GM12878 (cell line): ENCODE measurements around the gene GMNN. TPM values are rescaled to one million over a fixed set of nuclear protein-coding genes. Genes with fewer than 3 reads are reported as not detected.

Source experiments
- ATAC-seq: fragments of 200-7000 bp; cut with Tn5 transposase; 3 replicates; pipeline ENCODE4 v1.9.1; 2020; ENCODE audit warnings: mild to moderate bottlenecking, moderate library complexity
- BruUV-seq: library from RNA; stranded (reverse); fragments of 400-500 nt; replicated peaks from 2 replicates; lab custom pipeline; 2021; lab: Mats Ljungman, UMichigan
- CTCF ChIA-PET: fragments of 300-600 bp; sonication (Branson Sonifier 250); formaldehyde crosslinking; extraction: SDS; loops from one replicate; lab custom pipeline; 2021; ENCODE audit warnings: inconsistent platforms; lab: Yijun Ruan, JAX
- POLR2A ChIA-PET: fragments of 350-600 bp; formaldehyde crosslinking; extraction: SDS; loops from one replicate; lab custom pipeline; 2021; ENCODE audit warnings: inconsistent platforms; lab: Charles Lee
- RAD21 ChIA-PET: fragments of 300-600 bp; sonication (Branson Sonifier 250); formaldehyde crosslinking; loops from one replicate; lab custom pipeline; 2023; ENCODE audit warnings: antibody characterized with exemption; ENCODE audit not compliant: unreplicated experiment; lab: Charles Lee
- SMC1A ChIA-PET: fragments of 300-600 bp; sonication (Branson Sonifier 250); formaldehyde crosslinking; loops from one replicate; lab custom pipeline; 2023; ENCODE audit not compliant: unreplicated experiment, uncharacterized antibody; lab: Charles Lee
- DNase-seq: peaks from one replicate; pipeline ENCODE4 v3.0.0-alpha.2; 2011; ENCODE audit warnings: low read depth, low spot score
- FAIRE-seq: peaks from 3 replicates; lab custom pipeline; 2011; peaks lifted over from hg19 to GRCh38; lab: Jason Lieb, UNC
- H2AFZ ChIP-seq: 2 replicates; pipeline ENCODE4 v1.6.0; 2011; ENCODE audit warnings: low read depth, low read length, control low read depth; ENCODE audit not compliant: control insufficient read depth
- H3K27ac ChIP-seq: 2 replicates; pipeline ENCODE4 v1.5.1; 2011; ENCODE audit warnings: control low read depth; ENCODE audit not compliant: control insufficient read depth, insufficient read depth
- H3K27me3 ChIP-seq, 2 experiments: replicated peaks in 1 of 2; 2 replicates each; pipeline versions ENCODE4 v1.6.0 to v1.6.1; 2011; ENCODE audit warnings: low read length in 1 of 2; ENCODE audit not compliant: control insufficient read depth in 2 of 2, insufficient read depth in 2 of 2
- H3K36me3 ChIP-seq, 2 experiments: 2 replicates each; pipeline ENCODE4 v1.5.1; 2011; ENCODE audit warnings: low read length in 1 of 2; ENCODE audit not compliant: control insufficient read depth in 2 of 2, insufficient read depth in 2 of 2
- H3K4me1 ChIP-seq: 2 replicates; pipeline ENCODE4 v1.6.1; 2011; ENCODE audit warnings: mild to moderate bottlenecking, low read length, moderate library complexity, mixed read lengths; ENCODE audit not compliant: control insufficient read depth, insufficient read depth
- H3K4me2 ChIP-seq: 2 replicates; pipeline ENCODE4 v1.6.0; 2011; ENCODE audit warnings: control low read depth; ENCODE audit not compliant: control insufficient read depth, insufficient read depth
- H3K4me3 ChIP-seq: fragments of 200-600 bp; sonication (generic); 2 replicates; pipeline ENCODE4 v1.5.1; 2016
- H3K79me2 ChIP-seq: 2 replicates; pipeline ENCODE4 v1.6.0; 2011; ENCODE audit warnings: low read length; ENCODE audit not compliant: control insufficient read depth, insufficient read depth
- H3K9ac ChIP-seq: 2 replicates; pipeline ENCODE4 v1.8.0; 2011; ENCODE audit warnings: low read length, control low read depth, mixed read lengths; ENCODE audit not compliant: control insufficient read depth, insufficient read depth
- H3K9me3 ChIP-seq: replicated peaks from 3 replicates; pipeline ENCODE4 v1.5.1; 2011; ENCODE audit warnings: mild to moderate bottlenecking, low read length; ENCODE audit not compliant: control insufficient read depth, insufficient read depth
- H4K20me1 ChIP-seq: 2 replicates; pipeline ENCODE4 v1.6.0; 2011; ENCODE audit not compliant: control insufficient read depth, insufficient read depth
- CTCF ChIP-seq, 3 experiments: IDR thresholded peaks in 2 of 3; conservative IDR thresholded peaks in 1 of 3; 2 replicates each; pipeline ENCODE4 v1.5.1; 2011; ENCODE audit warnings: low read depth in 3 of 3, low read length in 3 of 3, mild to moderate bottlenecking in 3 of 3, control low read depth in 2 of 3, moderate library complexity in 2 of 3, inconsistent platforms in 1 of 3, mixed read lengths in 1 of 3; ENCODE audit not compliant: control insufficient read depth in 2 of 3, insufficient read depth in 1 of 3; ENCODE audit errors: extremely low read depth in 1 of 3
- HSF1 ChIP-seq: fragments of 150-350 bp; IDR thresholded peaks from 2 replicates; pipeline ENCODE4 v1.6.1; 2014; ENCODE audit warnings: mild to moderate bottlenecking, low read depth, low read length
- JUNB ChIP-seq: IDR thresholded peaks from 2 replicates; pipeline ENCODE4 v1.6.1; 2016; ENCODE audit warnings: antibody characterized with exemption, mild to moderate bottlenecking
- MAX ChIP-seq: IDR thresholded peaks from 2 replicates; pipeline ENCODE4 v1.6.1; 2012; ENCODE audit warnings: low read depth, low read length, improper control_type of control experiment
- NRF1 ChIP-seq: conservative IDR thresholded peaks from 2 replicates; pipeline ENCODE4 v1.6.1; 2011; ENCODE audit warnings: mild to moderate bottlenecking, low read depth, low read length, improper control_type of control experiment
- RELA ChIP-seq: fragments of 450-650 bp; IDR thresholded peaks from 2 replicates; pipeline ENCODE4 v1.8.0; 2014; ENCODE audit warnings: borderline replicate concordance; ENCODE audit not compliant: partially characterized antibody
- SUZ12 ChIP-seq: fragments of 200-600 bp; sonication (generic); IDR thresholded peaks from one replicate; pipeline ENCODE4 v1.6.1; 2018; ENCODE audit warnings: antibody characterized with exemption, mild to moderate bottlenecking; ENCODE audit not compliant: unreplicated experiment
- TARDBP ChIP-seq: IDR thresholded peaks from 2 replicates; pipeline ENCODE4 v1.6.1; 2016; ENCODE audit warnings: borderline replicate concordance
- WGBS: methylation state at CpG from one replicate; pipeline ENCODE4 v1.1.6; 2016; ENCODE audit warnings: low lambda C conversion rate; ENCODE audit not compliant: insufficient replicate concordance, insufficient coverage; ENCODE audit errors: missing lambda C conversion rate; 5-methylcytosine and 5-hydroxymethylcytosine counted together
- in situ Hi-C: fragments of 300-500 bp; cut with MboI; formaldehyde crosslinking; loops from 9 replicates; pipeline ENCODE4 v1.14.3; 2018; ENCODE audit warnings: mixed read lengths
- intact Hi-C: fragments of 100-400 bp; cut with micrococcal nuclease; formaldehyde crosslinking; loops from one replicate; pipeline ENCODE4 v1.14.2; 2022; ENCODE audit not compliant: unreplicated experiment
- polyA plus RNA-seq, 11 experiments: library from polyadenylated mRNA; depleted of rRNA in 4 of 11; unstranded in 6 of 11; stranded (reverse) in 5 of 11; fragments of >200 nt; fragmentation: Nextera tagmentation in 4 of 11; fragmentation: Illumina TruSeq in 1 of 11; extraction: Ambion mirVana in 4 of 11; extraction: Trizol in 1 of 11; gene quantifications; 1 replicate in 1 of 11; 2 replicates in 10 of 11; pipeline versions ENCODE4 v1.2.1 to v1.2.3, GENCODE V29; 2011 to 2016; ENCODE audit warnings: inconsistent platforms in 2 of 11, missing spikeins in 2 of 11, low read depth in 1 of 11
- total RNA-seq, 4 experiments: library from RNA; depleted of rRNA in 3 of 4; stranded (reverse); fragments of >200 nt in 3 of 4; fragmentation: Illumina TruSeq in 1 of 4; extraction: Trizol in 1 of 4; gene quantifications; 2 replicates each; pipeline versions ENCODE4 v1.2.1 to v1.2.3, GENCODE V29; 2013 to 2021

The GMNN gene
- total and polyA plus RNA-seq, 10 of the 15 experiments (the other 5 are each of a cell fraction or from before 2014, with no cell fraction given) = 51.9 to 153 (median 105) TPM

- Histone ChIP-seq H3K4me2 (no peak overlapping the region), H3K9ac (no peak overlapping the region), H4K20me1 (no peaks in the 10 kb centered on the region), H3K4me1 (no peaks in the 10 kb centered on the region), H2AFZ (no peak overlapping the region), H3K36me3 (no peaks in the 10 kb centered on the region), H3K27ac (no peak overlapping the region), H3K4me3 (no peak overlapping the region), H3K27me3 (no peaks in the 10 kb centered on the region), H3K9me3 (peaks cover 2% of the 10 kb centered on the region; the same call in 1 of the 3 replicates), H3K79me2 (no peaks in the 10 kb centered on the region)
- no TSS peak for BruUV-seq
- ChIA-PET RAD21 (interaction anchor here (0.6 to 1.9 kb wide), 2 partner anchors 16 to 17 kb away, joined by 3 to 4 read pairs; no protein-coding TSS in a partner anchor), SMC1A (interaction anchor here (1.1 to 2.1 kb wide), 2 partner anchors 42 to 190 kb away, joined by 3 to 7 read pairs; no protein-coding TSS in a partner anchor), POLR2A (no interaction called here), CTCF (interaction anchor here (0.6 to 0.9 kb wide), 3 partner anchors 176 to 259 kb away, joined by 3 read pairs; no protein-coding TSS in a partner anchor)
- DNase-seq (no peak), FAIRE-seq (no peak), ATAC-seq (no peak)
- intact Hi-C loops (no loop called here), in situ Hi-C loops (loop anchor here (5.0 kb wide), 1 partner anchor 172 kb away; no protein-coding TSS in a partner anchor)
- WGBS = 98% methylated on average over 3 of the region's 3 CpGs
- TF ChIP-seq HSF1 (no peak), NRF1 (no peak), CTCF (IDR thresholded peaks at IDR 0.05 in 2 of 3, conservative IDR thresholded peaks at IDR 0.05 in 1 of 3; ENCODE audit: control insufficient read depth in 2 of 3, extremely low read depth in 1 of 3, insufficient read depth in 1 of 3, low read depth in 3 of 3, low read length in 3 of 3) (no peak), MAX (no peak), JUNB (no peak), TARDBP (no peak), SUZ12 (no peak), RELA (no peak)
These were observed 15.0 kb upstream of the GMNN start for GRCh38 chr6:24759718-24760117.
